NCI-H2171 (cell line): ENCODE data around the gene SNPH.

ENCODE experiments used
- DNase-seq: peaks from one replicate; lab custom pipeline; 2025; lab: John Stamatoyannopoulos, UW

The SNPH gene

DNA sequence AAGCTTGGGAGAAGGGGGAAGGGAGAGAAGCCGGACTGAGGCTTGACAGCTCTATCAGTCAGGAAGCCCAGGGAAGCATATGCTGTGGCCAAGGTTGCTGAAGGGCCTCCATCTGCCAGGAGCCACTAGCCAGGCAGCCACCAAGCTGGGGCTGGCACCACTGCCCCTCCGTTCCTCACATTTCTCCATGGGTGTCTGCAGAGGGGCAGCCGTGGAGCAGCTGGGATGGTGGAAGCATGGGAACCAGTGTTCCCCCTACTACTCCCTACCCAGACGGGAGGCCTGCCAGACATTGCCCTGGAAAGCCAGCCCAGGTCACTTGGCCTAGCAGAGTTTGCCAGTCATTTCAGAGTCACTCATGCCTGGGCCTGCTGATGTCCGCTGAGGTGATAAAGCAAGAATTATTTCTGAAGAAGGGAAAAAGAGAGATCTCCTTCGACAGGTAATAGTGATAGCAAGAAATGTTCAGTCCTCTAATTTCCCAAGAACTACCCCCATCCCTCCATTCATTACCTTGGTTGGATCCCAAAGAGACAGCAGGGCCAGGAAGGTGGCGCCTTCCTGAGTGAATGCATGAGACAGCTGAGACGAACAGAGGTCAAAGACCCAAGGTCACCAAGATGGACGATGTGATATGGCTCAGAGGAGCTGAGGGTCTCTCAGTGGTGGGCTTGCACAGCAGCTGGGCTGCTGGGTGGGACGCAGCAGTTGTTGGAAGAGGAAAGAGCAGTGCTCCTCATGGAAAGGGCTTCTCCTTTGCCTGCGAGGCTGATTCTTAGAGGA lies 21.9 kb downstream of the SNPH start:
- DNase-seq, result no peak

GRCh38 chr20:1291191-1291741 lies 25.2 kb downstream of the SNPH start:
- DNase-seq, result no peak

- DNase-seq, result no peak
Observed at GRCh38 chr20:1292620-1293019, 26.5 kb downstream of the SNPH start.

DNA sequence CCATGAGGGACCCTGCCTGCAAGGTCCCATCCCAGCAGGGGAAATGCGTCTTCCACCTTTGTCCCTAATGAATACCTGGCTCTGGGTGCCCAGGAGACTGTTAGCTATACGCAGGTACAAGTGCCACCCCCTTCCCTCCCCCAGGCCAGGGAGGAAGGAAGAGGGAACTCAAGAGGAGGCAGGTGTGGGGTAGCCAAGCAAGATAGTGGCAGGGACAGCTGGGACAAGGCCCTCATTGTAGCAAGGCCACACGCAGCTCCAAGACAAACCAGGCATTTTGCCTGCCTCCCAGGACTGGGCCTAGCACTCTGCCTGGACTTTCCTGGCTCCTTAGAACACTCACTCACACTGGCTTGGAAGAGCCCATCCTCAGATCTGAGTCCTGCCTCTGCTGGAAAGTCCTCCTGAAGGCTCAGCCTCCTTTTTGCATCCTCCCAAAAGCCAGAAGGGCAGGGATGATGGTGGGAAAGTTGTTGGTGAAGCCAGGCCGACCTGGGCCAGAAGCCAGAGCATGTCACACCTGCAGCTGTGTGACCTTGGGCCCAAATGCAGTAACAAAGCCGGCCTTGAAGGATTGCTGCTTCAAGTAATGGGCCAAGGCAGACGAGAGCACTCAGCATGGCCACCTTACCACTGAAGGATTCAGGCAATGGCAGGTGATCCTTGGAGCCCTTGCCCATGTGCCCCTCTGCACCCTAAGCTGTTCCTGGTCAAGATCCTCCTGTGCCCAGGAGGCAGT lies 27.7 kb downstream of the SNPH start:
- DNase-seq, result no peak

DNA sequence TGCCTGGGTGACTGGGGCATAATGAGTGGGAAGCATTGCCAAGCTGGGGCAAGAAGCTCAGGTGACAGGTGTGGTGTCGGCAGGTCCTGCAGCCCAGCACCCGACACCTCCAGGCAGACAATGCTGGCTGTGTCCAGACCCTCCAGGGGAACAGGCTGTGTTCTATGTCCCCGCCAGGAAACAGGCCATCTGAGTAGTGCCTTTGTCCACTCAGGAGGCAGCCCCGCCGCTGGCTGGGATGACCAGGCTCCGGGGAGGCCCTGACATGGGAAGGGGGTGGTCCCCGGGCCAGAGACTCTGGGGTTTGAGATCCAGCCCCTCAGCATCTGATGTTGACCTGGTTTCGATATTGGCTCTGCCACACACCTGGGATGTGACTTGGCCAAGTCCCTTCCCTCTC lies 28.4 kb downstream of the SNPH start:
- no peak for DNase-seq

- DNase-seq, result no peak
Observed at GRCh38 chr20:1295276-1295930, 29.3 kb downstream of the SNPH start.

- DNase-seq, result no peak
Observed at GRCh38 chr20:1296117-1296610, 30.1 kb downstream of the SNPH start.

DNA sequence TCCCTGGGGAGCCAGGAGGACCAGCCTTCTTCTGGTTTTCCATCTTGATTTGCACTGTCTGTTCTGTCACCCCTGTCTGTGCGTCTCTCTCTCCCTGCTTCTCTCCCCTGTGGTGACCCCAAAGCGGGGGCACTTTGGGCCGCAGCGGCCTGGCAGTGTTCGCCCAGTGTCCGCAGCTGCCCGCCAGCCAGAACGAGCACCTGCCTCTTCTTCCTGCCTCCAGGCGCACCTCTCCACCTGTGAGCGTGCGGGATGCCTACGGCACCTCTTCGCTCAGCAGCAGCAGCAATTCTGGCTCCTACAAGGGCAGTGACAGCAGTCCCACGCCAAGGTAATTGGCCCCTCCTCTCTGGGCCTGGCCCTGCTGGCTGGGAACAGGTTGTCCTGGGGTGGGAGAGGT lies 30.8 kb downstream of the SNPH start:
- DNase-seq, result no peak

DNA sequence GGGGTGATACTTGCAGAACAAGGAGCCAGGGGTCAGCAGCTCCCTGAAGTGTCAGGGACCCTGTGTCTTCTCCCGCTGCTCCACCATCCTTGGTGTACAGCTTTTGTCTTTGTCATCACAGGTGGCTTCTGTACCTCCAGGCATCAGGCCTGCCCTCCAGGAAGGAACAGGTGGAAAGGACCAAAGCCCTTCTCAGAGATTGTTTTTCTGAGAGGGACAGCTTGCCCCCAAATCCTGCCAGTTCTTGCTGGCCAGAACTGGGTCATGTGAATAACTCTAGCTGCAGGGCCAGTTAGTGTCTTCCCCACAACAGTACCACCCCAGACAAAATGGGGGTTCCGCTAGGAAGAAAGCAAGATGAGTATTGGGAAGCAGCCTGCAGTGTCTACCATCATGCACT lies 31.4 kb downstream of the SNPH start:
- no peak for DNase-seq

- no peak for DNase-seq
Observed at GRCh38 chr20:1298166-1298565, 32.1 kb downstream of the SNPH start.

- no peak for DNase-seq
Observed at GRCh38 chr20:1298888-1299511, 32.9 kb downstream of the SNPH start.

DNA sequence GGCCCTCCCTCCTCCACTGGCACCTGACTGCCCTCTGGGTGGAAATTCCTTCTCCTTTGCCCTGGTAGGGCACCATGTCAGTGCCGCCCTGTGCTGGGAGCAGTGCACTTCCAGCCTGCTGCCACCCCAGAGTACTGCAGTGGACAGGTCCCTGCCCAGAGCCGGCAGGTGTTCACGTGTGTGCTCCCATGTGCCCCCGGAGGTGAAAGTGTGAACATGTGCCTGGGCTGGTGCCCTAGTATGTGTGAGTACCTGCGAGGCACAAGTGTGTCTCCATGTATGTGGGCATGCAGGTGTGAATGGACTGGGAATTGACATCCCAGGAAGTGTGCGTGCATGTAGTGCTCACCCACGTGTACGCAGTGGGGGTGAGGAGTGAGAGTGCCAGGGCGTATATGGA lies 33.4 kb downstream of the SNPH start:
- DNase-seq, result no peak

DNA sequence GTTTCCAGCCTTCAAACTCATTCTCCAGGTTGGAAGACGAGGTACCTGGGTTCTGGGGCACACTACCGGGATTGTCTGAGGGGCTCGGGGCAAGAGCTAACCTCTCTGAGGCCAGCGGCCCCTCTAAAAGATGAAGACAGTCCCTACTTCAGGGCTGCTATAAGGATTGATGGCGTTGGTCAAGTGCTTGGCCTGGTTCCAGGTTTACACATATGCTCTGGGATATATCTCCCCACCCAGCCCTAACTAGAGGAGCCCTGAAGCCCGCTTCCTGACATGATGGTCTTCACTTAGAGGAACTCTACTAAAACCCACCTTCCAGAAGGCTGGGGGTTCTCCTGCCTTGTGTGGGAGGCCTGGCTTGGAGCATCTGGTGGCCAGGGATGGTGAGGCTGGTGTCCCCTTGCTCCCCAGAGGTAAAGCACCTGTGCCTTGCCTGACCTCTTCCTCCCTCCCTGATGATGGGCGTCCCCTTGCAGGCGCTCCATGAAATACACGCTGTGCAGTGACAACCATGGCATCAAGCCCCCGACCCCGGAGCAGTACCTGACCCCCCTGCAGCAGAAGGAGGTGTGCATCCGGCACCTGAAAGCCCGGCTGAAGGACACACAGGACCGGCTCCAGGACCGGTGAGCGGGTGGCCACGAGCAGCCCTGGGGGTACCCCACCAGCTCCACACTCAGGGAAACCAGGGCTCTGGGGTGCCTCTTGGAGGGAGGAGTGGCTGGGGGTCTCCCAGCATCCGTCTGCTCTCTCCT lies 34.2 kb downstream of the SNPH start:
- DNase-seq, result no peak

DNA sequence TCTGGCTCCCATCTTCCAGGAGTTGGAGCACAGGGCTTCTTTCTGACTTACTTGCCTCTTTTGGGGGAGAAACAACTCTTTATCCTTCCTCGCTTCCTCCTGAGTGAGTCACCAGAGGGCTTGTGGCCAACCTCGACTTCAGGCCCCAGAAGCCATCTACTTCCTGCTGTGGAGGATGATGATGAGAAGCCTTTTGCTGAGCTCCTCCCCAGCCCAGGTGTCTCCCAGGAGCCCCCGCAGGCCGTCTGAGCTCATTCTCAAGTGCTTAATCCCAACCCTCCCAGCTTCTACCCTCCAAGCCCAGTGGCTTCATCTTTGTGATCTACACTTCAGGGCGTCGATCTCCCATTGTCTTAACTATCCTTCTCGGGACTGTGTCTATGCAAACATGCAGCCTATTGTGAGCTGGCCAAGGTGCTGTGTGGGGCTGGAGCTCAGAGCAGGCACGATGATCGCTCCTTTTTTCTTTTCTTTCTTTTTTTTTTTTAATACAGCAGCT lies 35.0 kb downstream of the SNPH start:
- no peak for DNase-seq

DNA sequence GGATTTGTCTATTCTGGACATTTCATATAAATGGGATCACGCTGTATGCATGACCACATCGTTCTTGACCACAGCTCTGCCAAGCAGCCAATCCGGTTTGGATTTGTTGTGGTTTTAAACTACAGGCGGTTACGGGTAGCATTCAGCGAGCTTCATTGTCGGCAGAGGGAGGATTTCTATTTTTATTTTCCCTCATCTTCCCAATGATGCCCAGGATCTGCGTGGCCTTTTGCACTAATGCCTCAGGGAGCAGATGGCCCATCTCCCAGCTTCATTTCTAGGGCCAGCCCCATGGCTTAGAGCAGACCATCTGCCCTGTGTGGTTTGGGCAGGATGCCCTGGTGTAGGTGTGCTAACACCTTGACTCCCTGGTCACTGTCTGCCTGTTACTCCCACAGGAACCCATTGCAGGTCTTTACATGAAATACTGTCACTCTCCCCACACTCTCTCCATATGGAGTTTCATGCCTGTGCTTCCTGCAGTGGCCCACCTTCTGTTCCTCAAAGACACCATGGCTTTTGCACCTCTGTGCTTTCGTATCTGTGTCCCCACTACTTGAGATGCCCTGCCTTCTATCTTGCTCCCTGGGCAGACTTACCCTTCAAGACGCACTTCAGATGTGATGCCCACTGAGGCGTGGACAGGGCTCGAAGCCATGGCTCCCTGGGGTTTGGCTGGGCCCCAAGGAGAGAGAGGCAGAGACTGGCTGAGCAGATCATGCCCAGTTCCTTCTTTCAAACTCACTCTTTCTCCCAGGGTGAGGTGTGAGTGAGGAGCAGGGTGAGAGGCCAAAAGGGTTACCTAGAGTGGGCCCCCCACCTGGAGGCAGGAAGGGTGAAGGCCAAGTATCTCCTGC lies 36.8 kb downstream of the SNPH start:
- DNase-seq, result peak; percentile 63

GRCh38 chr20:1304710-1305515 lies 38.8 kb downstream of the SNPH start:
- no peak for DNase-seq

- DNase-seq, result no peak
Observed at GRCh38 chr20:1305712-1306111, 39.6 kb downstream of the SNPH start.

GRCh38 chr20:1306316-1307135 lies 40.4 kb downstream of the SNPH start:
- no peak for DNase-seq
